Uterus (tissue), 4 donors: ENCODE results near the gene GP5. TPM values are rescaled to one million over a fixed set of nuclear protein-coding genes. Genes with fewer than 3 reads are reported as not detected.

Experiments
- DNase-seq, 2 donors: peaks; one replicate each; pipeline ENCODE4 v3.0.0-alpha.2; 2019 to 2020
- H3K27ac ChIP-seq, 2 donors: fragments of 200-600 bp; sonication (generic); 1 replicate in 1 of 2; 2 replicates in 1 of 2; pipeline ENCODE4 v1.5.1; 2016 to 2018
- H3K27me3 ChIP-seq, 2 donors: fragments of 200-600 bp; sonication (generic); one replicate each; pipeline ENCODE4 v1.5.1; 2018 to 2019; ENCODE audit warnings: control low read depth in 1 of 2
- H3K36me3 ChIP-seq, 2 donors: fragments of 200-600 bp; sonication (generic); one replicate each; pipeline ENCODE4 v1.5.1; 2019; ENCODE audit warnings: control low read depth in 1 of 2
- H3K4me1 ChIP-seq, 2 donors: fragments of 200-600 bp; sonication (generic); one replicate each; pipeline ENCODE4 v1.5.1; 2018 to 2019; ENCODE audit warnings: control low read depth in 1 of 2
- H3K4me3 ChIP-seq, 2 donors: fragments of 200-600 bp; sonication (generic); 1 replicate in 1 of 2; 2 replicates in 1 of 2; pipeline ENCODE4 v1.5.1; 2018 to 2019; ENCODE audit warnings: mild to moderate bottlenecking in 1 of 2
- H3K9me3 ChIP-seq, 2 donors: fragments of 200-600 bp; sonication (generic); one replicate each; pipeline ENCODE4 v1.5.1; 2019; ENCODE audit warnings: control low read depth in 1 of 2
- POLR2A ChIP-seq, 2 donors: fragments of 450-650 bp; IDR thresholded peaks; one replicate each; pipeline ENCODE4 v1.6.1; 2016; ENCODE audit warnings: antibody characterized with exemption in 2 of 2, mild to moderate bottlenecking in 1 of 2, moderate library complexity in 1 of 2
- intact Hi-C: fragments of 100-400 bp; cut with DNase I; formaldehyde crosslinking; loops from one replicate; pipeline ENCODE4 v1.15.1; 2023; ENCODE audit warnings: low total_unique reads
- total RNA-seq, 4 donors: library from RNA; depleted of rRNA in 3 of 4; stranded (reverse); fragments of >200 nt in 3 of 4; gene quantifications; one replicate each; pipeline versions ENCODE4 v1.1.0 to v1.2.4, GENCODE V29; 2014 to 2023
- TF ChIP-seq, protein P1 (sequence below), 4 experiments: fragments of 200-600 bp in 2 of 4; fragments of 450-650 bp in 2 of 4; sonication (generic) in 2 of 4; IDR thresholded peaks; one replicate each; pipeline ENCODE4 v1.5.1; 2016 to 2019; ENCODE audit warnings: antibody characterized with exemption in 4 of 4, mild to moderate bottlenecking in 2 of 4, moderate library complexity in 1 of 4
- donor health status: DM: yes; HTN: yes; CAD: no.

The GP5 gene
- total RNA-seq, 4 donors from 2014 or later, result 0.24 to 0.41 TPM; not detected in 2

- H3K9me3 ChIP-seq, result no peaks in the 10 kb centered on the region
- no peak overlapping the region for H3K4me3 ChIP-seq
- H3K27ac ChIP-seq, result no peak overlapping the region
- TF ChIP-seq, protein P1, sequence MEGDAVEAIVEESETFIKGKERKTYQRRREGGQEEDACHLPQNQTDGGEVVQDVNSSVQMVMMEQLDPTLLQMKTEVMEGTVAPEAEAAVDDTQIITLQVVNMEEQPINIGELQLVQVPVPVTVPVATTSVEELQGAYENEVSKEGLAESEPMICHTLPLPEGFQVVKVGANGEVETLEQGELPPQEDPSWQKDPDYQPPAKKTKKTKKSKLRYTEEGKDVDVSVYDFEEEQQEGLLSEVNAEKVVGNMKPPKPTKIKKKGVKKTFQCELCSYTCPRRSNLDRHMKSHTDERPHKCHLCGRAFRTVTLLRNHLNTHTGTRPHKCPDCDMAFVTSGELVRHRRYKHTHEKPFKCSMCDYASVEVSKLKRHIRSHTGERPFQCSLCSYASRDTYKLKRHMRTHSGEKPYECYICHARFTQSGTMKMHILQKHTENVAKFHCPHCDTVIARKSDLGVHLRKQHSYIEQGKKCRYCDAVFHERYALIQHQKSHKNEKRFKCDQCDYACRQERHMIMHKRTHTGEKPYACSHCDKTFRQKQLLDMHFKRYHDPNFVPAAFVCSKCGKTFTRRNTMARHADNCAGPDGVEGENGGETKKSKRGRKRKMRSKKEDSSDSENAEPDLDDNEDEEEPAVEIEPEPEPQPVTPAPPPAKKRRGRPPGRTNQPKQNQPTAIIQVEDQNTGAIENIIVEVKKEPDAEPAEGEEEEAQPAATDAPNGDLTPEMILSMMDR (IDR thresholded peaks at IDR 0.05), result no peak
- TF ChIP-seq POLR2A (IDR thresholded peaks at IDR 0.05), result no peak
- no peak for DNase-seq
- H3K36me3 ChIP-seq, result no peaks in the 10 kb centered on the region
- H3K27me3 ChIP-seq, result no peaks in the 10 kb centered on the region
- intact Hi-C loops, result no loop called here
- H3K4me1 ChIP-seq, result peaks cover 0 to 7% of the 10 kb centered on the region in 2 donors
Observed at GRCh38 chr3:194368918-194369317, 30.1 kb downstream of the GP5 start.

- Histone ChIP-seq H3K9me3 (no peaks in the 10 kb centered on the region), H3K4me3 (no peak overlapping the region), H3K27ac (no peak overlapping the region), H3K4me1 (peaks cover 0 to 7% of the 10 kb centered on the region in 2 donors), H3K27me3 (no peaks in the 10 kb centered on the region), H3K36me3 (no peaks in the 10 kb centered on the region)
- no peak for DNase-seq
- TF ChIP-seq POLR2A (IDR thresholded peaks at IDR 0.05), result no peak
- TF ChIP-seq, protein P1 (IDR thresholded peaks at IDR 0.05), result no peak
- intact Hi-C loops, result no loop called here
Observed at GRCh38 chr3:194367992-194368841, 30.8 kb downstream of the GP5 start.

GRCh38 chr3:194365978-194366490 is 33.0 kb downstream of the GP5 start:
- H3K27me3 ChIP-seq, result no peaks in the 10 kb centered on the region
- no peaks in the 10 kb centered on the region for H3K9me3 ChIP-seq
- intact Hi-C loops, result no loop called here
- H3K4me3 ChIP-seq, result no peak overlapping the region
- no peak overlapping the region for H3K27ac ChIP-seq
- TF ChIP-seq POLR2A (IDR thresholded peaks at IDR 0.05), result no peak
- TF ChIP-seq, protein P1 (IDR thresholded peaks at IDR 0.05), result no peak
- peaks cover 0 to 7% of the 10 kb centered on the region in 2 donors for H3K4me1 ChIP-seq
- no peak for DNase-seq
- no peaks in the 10 kb centered on the region for H3K36me3 ChIP-seq

GRCh38 chr3:194365526-194365925 is 33.5 kb downstream of the GP5 start:
- intact Hi-C loops, result no loop called here
- no peak overlapping the region for H3K27ac ChIP-seq
- no peak for DNase-seq

More at GRCh38 chr3:194365526-194365925, 33.5 kb downstream of the GP5 start:
- TF ChIP-seq, protein P1 (IDR thresholded peaks at IDR 0.05), result no peak
- TF ChIP-seq POLR2A (IDR thresholded peaks at IDR 0.05), result no peak
- Histone ChIP-seq H3K27me3 (no peaks in the 10 kb centered on the region), H3K4me3 (no peak overlapping the region), H3K4me1 (peaks cover 0 to 7% of the 10 kb centered on the region in 2 donors), H3K9me3 (no peaks in the 10 kb centered on the region), H3K36me3 (no peaks in the 10 kb centered on the region)
